SK-N-SH treated with all-trans-retinoic acid at 6 μM for 48 hours (cell line): ENCODE measurements around the gene ARF3.
A peak's percentile ranks its signal among the peaks of the same experiment; 100 is the strongest.

Experiments
- ATAC-seq: fragments of 200-7000 bp; cut with Tn5 transposase; 3 replicates; pipeline ENCODE4 v1.9.1; 2020; ENCODE audit warnings: mild to moderate bottlenecking, moderate library complexity
- ARNTL ChIP-seq: fragments of 450-650 bp; formaldehyde crosslinking; IDR thresholded peaks from 2 replicates; pipeline ENCODE4 v1.5.0; 2020; ENCODE audit warnings: low read depth, mild to moderate bottlenecking, moderate library complexity, borderline replicate concordance
- BACH2 ChIP-seq: fragments of 250-450 bp; sonication (Bioruptor Pico); IDR thresholded peaks from 2 replicates; pipeline ENCODE4 v1.9.0; 2021; ENCODE audit warnings: mild to moderate bottlenecking, borderline replicate concordance
- CSDC2 ChIP-seq: fragments of 250-450 bp; sonication (Bioruptor Pico); IDR thresholded peaks from 2 replicates; pipeline ENCODE4 v1.5.0; 2020; ENCODE audit warnings: mild to moderate bottlenecking, moderate library complexity
- ESRRG ChIP-seq: fragments of 250-450 bp; sonication (Bioruptor Pico); IDR thresholded peaks from 2 replicates; pipeline ENCODE4 v1.6.1; 2021; ENCODE audit warnings: mild to moderate bottlenecking
- GLIS3 ChIP-seq: fragments of 250-450 bp; sonication (Bioruptor Pico); IDR thresholded peaks from 2 replicates; pipeline ENCODE4 v1.5.0; 2020; ENCODE audit warnings: mild to moderate bottlenecking, moderate library complexity
- ISL1 ChIP-seq: fragments of 250-450 bp; sonication (Bioruptor Pico); IDR thresholded peaks from 2 replicates; pipeline ENCODE4 v2.1.2; 2022; ENCODE audit warnings: mild to moderate bottlenecking, moderate library complexity
- OSR1 ChIP-seq: fragments of 250-450 bp; sonication (Bioruptor Pico); IDR thresholded peaks from 2 replicates; pipeline ENCODE4 v1.8.0; 2022; ENCODE audit warnings: moderate library complexity, mild to moderate bottlenecking, inconsistent platforms
- PATZ1 ChIP-seq: fragments of 250-450 bp; sonication (Bioruptor Pico); IDR thresholded peaks from 2 replicates; pipeline ENCODE4 v1.8.0; 2020; ENCODE audit warnings: mild to moderate bottlenecking, moderate library complexity, borderline replicate concordance
- POU6F1 ChIP-seq: fragments of 250-450 bp; sonication (Bioruptor Pico); IDR thresholded peaks from 2 replicates; pipeline ENCODE4 v1.8.0; 2021; ENCODE audit warnings: low read depth, mild to moderate bottlenecking, moderate library complexity, borderline replicate concordance
- PPARA ChIP-seq: fragments of 250-450 bp; sonication (Bioruptor Pico); IDR thresholded peaks from 2 replicates; pipeline ENCODE4 v1.5.0; 2020; ENCODE audit warnings: mild to moderate bottlenecking, borderline replicate concordance
- RARB ChIP-seq: fragments of 250-450 bp; sonication (Bioruptor Pico); IDR thresholded peaks from 2 replicates; pipeline ENCODE4 v1.8.0; 2021; ENCODE audit warnings: mild to moderate bottlenecking, moderate library complexity
- SNAI2 ChIP-seq: fragments of 250-450 bp; sonication (Bioruptor Pico); IDR thresholded peaks from 2 replicates; pipeline ENCODE4 v1.5.0; 2020; ENCODE audit warnings: mild to moderate bottlenecking, moderate library complexity
- TCF4 ChIP-seq: fragments of 250-450 bp; sonication (Bioruptor Pico); IDR thresholded peaks from 2 replicates; pipeline ENCODE4 v1.8.0; 2021; ENCODE audit warnings: mild to moderate bottlenecking, moderate library complexity, borderline replicate concordance
- TOX ChIP-seq: fragments of 250-450 bp; sonication (Bioruptor Pico); IDR thresholded peaks from 2 replicates; pipeline ENCODE4 v1.8.0; 2021; ENCODE audit warnings: mild to moderate bottlenecking, moderate library complexity, borderline replicate concordance
- TSHZ2 ChIP-seq: fragments of 250-450 bp; sonication (Bioruptor Pico); IDR thresholded peaks from 2 replicates; pipeline ENCODE4 v1.5.0; 2020; ENCODE audit warnings: mild to moderate bottlenecking, moderate library complexity
- ZC3H10 ChIP-seq: fragments of 250-450 bp; sonication (Bioruptor Pico); IDR thresholded peaks from 2 replicates; pipeline ENCODE4 v1.5.1; 2021; ENCODE audit warnings: mild to moderate bottlenecking, moderate library complexity
- ZFP30 ChIP-seq: fragments of 450-650 bp; formaldehyde crosslinking; IDR thresholded peaks from 2 replicates; pipeline ENCODE4 v1.5.0; 2022; ENCODE audit warnings: mild to moderate bottlenecking, moderate library complexity
- ZNF565 ChIP-seq: fragments of 450-650 bp; formaldehyde crosslinking; conservative IDR thresholded peaks from 2 replicates; pipeline ENCODE4 v1.5.0; 2020; ENCODE audit warnings: low read depth, mild to moderate bottlenecking, moderate library complexity
- ZNF70 ChIP-seq: fragments of 450-650 bp; formaldehyde crosslinking; IDR thresholded peaks from 2 replicates; pipeline ENCODE4 v1.5.0; 2020; ENCODE audit warnings: mild to moderate bottlenecking, moderate library complexity
- ZNF8 ChIP-seq: fragments of 450-650 bp; formaldehyde crosslinking; IDR thresholded peaks from 2 replicates; pipeline ENCODE4 v1.5.0; 2020; ENCODE audit warnings: mild to moderate bottlenecking, moderate library complexity
- TF ChIP-seq, protein P1 (sequence below): fragments of 250-450 bp; sonication (Bioruptor Pico); IDR thresholded peaks from 2 replicates; pipeline ENCODE4 v1.5.1; 2020; ENCODE audit warnings: low read depth, mild to moderate bottlenecking, moderate library complexity

Gene ARF3

GRCh38 chr12:48957141-48958048 is at the start of gene ARF3:
Gene ARF3 (minus strand): TSS chr12:48957487. CDS start chr12:48941095, 16,392 bp downstream.
- peak; percentile 92 for ATAC-seq
- TF ChIP-seq CSDC2, result no peak
- no peak for TF ChIP-seq ZFP30 (CRISPR knock-in tag)
- peak; percentile 25; the same call in 1 of the 2 replicates for TF ChIP-seq ZNF8 (CRISPR knock-in tag)

DNA sequence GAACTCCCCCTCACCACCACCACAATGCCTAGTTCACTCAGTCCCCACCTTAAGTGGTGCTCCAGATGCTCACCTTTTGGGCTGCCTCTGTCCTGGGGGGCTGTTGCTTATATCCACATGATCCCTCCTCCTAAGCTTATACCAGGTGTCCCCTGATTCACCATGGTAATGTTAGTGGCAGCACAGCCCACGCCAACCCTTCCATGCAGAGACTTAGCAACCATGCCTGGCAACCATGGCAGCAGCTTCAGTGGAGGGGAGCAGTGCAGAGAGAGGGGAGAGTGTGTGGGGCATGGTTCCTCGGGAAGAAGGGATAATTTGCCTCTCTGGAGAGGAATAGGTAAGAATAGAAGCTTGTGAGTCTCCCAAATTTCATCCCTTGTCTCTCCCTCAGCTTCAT is 43.1 kb upstream of the ARF3 start:
- TF ChIP-seq POU6F1, result no peak
- no peak for TF ChIP-seq ZNF70 (CRISPR knock-in tag)
- TF ChIP-seq ZNF8 (CRISPR knock-in tag), result no peak
- TF ChIP-seq PPARA, result no peak
- no peak for TF ChIP-seq SNAI2
- no peak for TF ChIP-seq ARNTL
- no peak for TF ChIP-seq CSDC2
- no peak for TF ChIP-seq ZNF565 (CRISPR knock-in tag)
- no peak for TF ChIP-seq GLIS3 (CRISPR knock-in tag)
- no peak for TF ChIP-seq TCF4
- no peak for TF ChIP-seq RARB (CRISPR knock-in tag)
- no peak for TF ChIP-seq ISL1 (CRISPR knock-in tag)
- no peak for TF ChIP-seq ESRRG (CRISPR knock-in tag)
- TF ChIP-seq OSR1, result no peak
- no peak for TF ChIP-seq ZC3H10 (CRISPR knock-in tag)
- TF ChIP-seq TSHZ2 (CRISPR knock-in tag), result no peak

DNA sequence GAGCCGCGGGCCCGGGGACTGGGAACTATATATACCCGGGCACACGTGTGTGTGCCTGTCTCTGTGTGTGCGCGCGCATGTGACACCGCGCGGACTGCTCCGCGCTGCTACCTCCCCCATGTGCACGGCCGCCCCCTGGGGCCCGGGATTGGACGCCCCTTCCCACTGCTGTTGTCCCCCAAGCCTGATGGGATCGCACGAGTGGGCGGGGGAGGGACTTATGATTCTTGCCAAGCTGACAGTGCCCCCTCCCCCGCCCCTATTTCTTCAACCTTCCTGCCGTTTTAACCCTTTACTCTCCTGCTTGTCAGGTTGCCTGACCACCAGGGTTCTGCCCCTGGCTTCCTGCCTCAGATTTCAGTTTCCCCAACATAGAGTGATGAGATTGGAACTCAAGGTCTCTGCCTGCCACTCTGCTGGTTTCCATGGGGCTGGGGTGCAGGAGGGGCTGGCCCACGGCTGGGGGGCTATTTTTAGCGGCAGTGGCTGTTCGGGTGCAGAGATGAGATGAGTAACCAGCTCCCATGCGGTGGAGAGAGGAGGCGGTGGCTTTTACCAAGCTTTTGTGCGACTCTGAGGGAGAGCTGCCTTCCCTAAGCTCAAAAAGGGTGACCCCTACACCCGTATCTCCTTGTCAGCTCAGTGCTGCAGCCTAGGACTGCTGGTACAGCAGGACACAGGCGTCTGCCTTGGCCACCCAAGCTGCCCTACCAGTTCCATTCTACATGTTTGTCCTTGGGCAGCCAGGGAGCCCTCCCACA is 42.3 kb upstream of the ARF3 start, which contains the start of gene DDN:
Gene DDN (minus strand): TSS at position 5 of the 761 bp plus-strand sequence. CDS start 88 bp downstream, outside the sequence.
- TF ChIP-seq, protein P1, sequence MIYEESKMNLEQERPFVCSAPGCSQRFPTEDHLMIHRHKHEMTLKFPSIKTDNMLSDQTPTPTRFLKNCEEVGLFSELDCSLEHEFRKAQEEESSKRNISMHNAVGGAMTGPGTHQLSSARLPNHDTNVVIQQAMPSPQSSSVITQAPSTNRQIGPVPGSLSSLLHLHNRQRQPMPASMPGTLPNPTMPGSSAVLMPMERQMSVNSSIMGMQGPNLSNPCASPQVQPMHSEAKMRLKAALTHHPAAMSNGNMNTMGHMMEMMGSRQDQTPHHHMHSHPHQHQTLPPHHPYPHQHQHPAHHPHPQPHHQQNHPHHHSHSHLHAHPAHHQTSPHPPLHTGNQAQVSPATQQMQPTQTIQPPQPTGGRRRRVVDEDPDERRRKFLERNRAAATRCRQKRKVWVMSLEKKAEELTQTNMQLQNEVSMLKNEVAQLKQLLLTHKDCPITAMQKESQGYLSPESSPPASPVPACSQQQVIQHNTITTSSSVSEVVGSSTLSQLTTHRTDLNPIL (CRISPR knock-in tag), result no peak
- TF ChIP-seq ZC3H10 (CRISPR knock-in tag), result no peak
- TF ChIP-seq ZNF565 (CRISPR knock-in tag), result no peak
- TF ChIP-seq PATZ1, result no peak
- no peak for TF ChIP-seq CSDC2
- no peak for TF ChIP-seq ZFP30 (CRISPR knock-in tag)
- no peak for TF ChIP-seq ARNTL
- TF ChIP-seq BACH2 (CRISPR knock-in tag), result no peak
- no peak for TF ChIP-seq TOX (CRISPR knock-in tag)
- peak; percentile 60 for ATAC-seq

More for the DNA sequence above, 43.1 kb upstream of the ARF3 start:
- ATAC-seq, result no peak
